Memory B cell (primary cell): Measurements from ENCODE around the gene ATP2B3.

Experiments used
- ATAC-seq: fragments of 150-1000 bp; cut with Tn5 transposase; 2 replicates; pipeline ENCODE4 v1.10.0; 2021; ENCODE audit warnings: low read depth, mild to moderate bottlenecking, moderate library complexity
- DNase-seq, 2 donors: peaks; one replicate each; pipeline ENCODE4 v3.0.0; 2022; ENCODE audit warnings: low spot score in 2 of 2
- H3K27ac Mint-ChIP-seq: one replicate; pipeline ENCODE4 v1.8.0; 2022; ENCODE audit warnings: mild to moderate bottlenecking, moderate library complexity, mixed read lengths
- H3K27me3 Mint-ChIP-seq: one replicate; pipeline ENCODE4 v1.8.0; 2022; ENCODE audit warnings: mixed read lengths
- H3K36me3 Mint-ChIP-seq: one replicate; pipeline ENCODE4 v1.8.0; 2022; ENCODE audit warnings: mild to moderate bottlenecking, mixed read lengths
- H3K4me1 Mint-ChIP-seq: one replicate; pipeline ENCODE4 v1.8.0; 2022; ENCODE audit warnings: mixed read lengths
- H3K4me3 Mint-ChIP-seq: one replicate; pipeline ENCODE4 v1.8.0; 2022; ENCODE audit warnings: mild to moderate bottlenecking, moderate library complexity, mixed read lengths
- H3K9me3 Mint-ChIP-seq: one replicate; pipeline ENCODE4 v1.8.0; 2022; ENCODE audit warnings: mixed read lengths

ATP2B3 gene

GRCh38 chrX:153478746-153479145 is 38.7 kb upstream of the ATP2B3 start:
- no peaks in the 10 kb centered on the region for H3K9me3 Mint-ChIP-seq
- H3K4me1 Mint-ChIP-seq: no peaks in the 10 kb centered on the region
- H3K4me3 Mint-ChIP-seq: no peak overlapping the region
- H3K27ac Mint-ChIP-seq: no peak overlapping the region
- ATAC-seq: no peak
- H3K36me3 Mint-ChIP-seq: no peaks in the 10 kb centered on the region
- peaks cover 8% of the 10 kb centered on the region for H3K27me3 Mint-ChIP-seq
- DNase-seq: no peak

DNA sequence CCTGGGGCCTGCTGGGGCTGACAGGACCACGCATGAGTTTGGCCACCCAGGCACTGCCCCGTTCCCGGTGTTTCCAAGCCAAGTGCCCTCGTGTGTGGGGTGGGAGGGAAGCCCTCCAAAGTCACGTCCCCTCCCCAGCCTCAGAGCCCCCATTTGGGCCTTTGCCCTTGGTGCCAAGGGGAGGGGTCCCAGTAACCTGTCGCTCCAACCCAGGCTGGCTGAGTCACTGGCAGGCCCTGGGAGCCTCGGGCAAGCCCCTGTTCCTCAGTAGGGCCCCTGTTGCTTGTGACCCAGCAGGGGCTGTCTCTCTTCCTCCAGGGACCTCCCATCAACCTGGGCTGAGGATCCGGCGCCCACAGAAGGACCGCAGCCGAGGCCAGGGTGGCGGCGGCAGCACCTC is 36.4 kb upstream of the ATP2B3 start:
- H3K4me3 Mint-ChIP-seq: no peak overlapping the region
- ATAC-seq: no peak

GRCh38 chrX:153482376-153483015 is 34.9 kb upstream of the ATP2B3 start:
- peaks cover 2% of the 10 kb centered on the region for H3K27me3 Mint-ChIP-seq
- H3K9me3 Mint-ChIP-seq: no peaks in the 10 kb centered on the region
- DNase-seq: no peak
- H3K4me1 Mint-ChIP-seq: no peaks in the 10 kb centered on the region
- H3K4me3 Mint-ChIP-seq: no peak overlapping the region
- no peaks in the 10 kb centered on the region for H3K36me3 Mint-ChIP-seq
- no peak overlapping the region for H3K27ac Mint-ChIP-seq
- ATAC-seq: no peak

More for the DNA sequence above, 36.4 kb upstream of the ATP2B3 start:
- no peak overlapping the region for H3K27ac Mint-ChIP-seq
- H3K36me3 Mint-ChIP-seq: no peaks in the 10 kb centered on the region
- no peaks in the 10 kb centered on the region for H3K9me3 Mint-ChIP-seq
- no peak for DNase-seq
- H3K4me1 Mint-ChIP-seq: no peaks in the 10 kb centered on the region
- H3K27me3 Mint-ChIP-seq: peaks cover 5% of the 10 kb centered on the region

GRCh38 chrX:153485396-153486080 is 31.9 kb upstream of the ATP2B3 start:
- no peaks in the 10 kb centered on the region for H3K9me3 Mint-ChIP-seq
- no peaks in the 10 kb centered on the region for H3K27me3 Mint-ChIP-seq
- H3K27ac Mint-ChIP-seq: no peak overlapping the region
- DNase-seq (no peak), ATAC-seq (no peak)
- H3K4me3 Mint-ChIP-seq: no peak overlapping the region
- H3K36me3 Mint-ChIP-seq: no peaks in the 10 kb centered on the region
- no peaks in the 10 kb centered on the region for H3K4me1 Mint-ChIP-seq

- ATAC-seq (no peak), DNase-seq (no peak)
- Mint-ChIP-seq H3K27me3 (no peaks in the 10 kb centered on the region), H3K4me1 (no peaks in the 10 kb centered on the region), H3K4me3 (no peak overlapping the region), H3K9me3 (no peaks in the 10 kb centered on the region), H3K36me3 (no peaks in the 10 kb centered on the region), H3K27ac (no peak overlapping the region)
Measured at GRCh38 chrX:153486171-153486570, 31.3 kb upstream of the ATP2B3 start.

DNA sequence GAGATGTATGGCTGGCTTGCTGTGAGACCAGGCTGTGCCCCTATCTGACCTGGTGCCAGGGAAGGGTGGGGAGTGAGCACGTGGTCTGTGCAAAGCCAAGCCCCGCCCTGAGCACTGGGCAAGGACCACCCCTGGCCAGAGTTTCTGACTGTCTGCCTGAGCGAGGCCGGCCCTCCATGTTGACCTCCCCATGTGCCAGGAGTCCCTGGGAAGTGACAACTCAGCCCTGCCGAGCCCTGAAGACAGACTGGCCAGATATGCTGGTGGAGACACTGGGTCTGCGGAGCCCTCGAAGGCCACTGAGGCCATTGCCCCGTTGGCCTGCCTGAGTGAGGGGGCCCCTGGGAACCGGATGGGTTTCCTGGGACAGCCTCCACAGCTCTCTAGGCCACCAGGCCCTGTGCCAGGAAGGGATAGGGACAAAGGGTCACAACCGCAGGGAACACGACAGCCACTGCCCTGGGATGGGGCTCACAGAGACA is 29.8 kb upstream of the ATP2B3 start:
- H3K36me3 Mint-ChIP-seq: no peaks in the 10 kb centered on the region
- no peaks in the 10 kb centered on the region for H3K27me3 Mint-ChIP-seq
- no peak for DNase-seq
- H3K4me3 Mint-ChIP-seq: no peak overlapping the region
- ATAC-seq: no peak
- no peak overlapping the region for H3K27ac Mint-ChIP-seq
- H3K9me3 Mint-ChIP-seq: no peaks in the 10 kb centered on the region
- no peaks in the 10 kb centered on the region for H3K4me1 Mint-ChIP-seq

DNA sequence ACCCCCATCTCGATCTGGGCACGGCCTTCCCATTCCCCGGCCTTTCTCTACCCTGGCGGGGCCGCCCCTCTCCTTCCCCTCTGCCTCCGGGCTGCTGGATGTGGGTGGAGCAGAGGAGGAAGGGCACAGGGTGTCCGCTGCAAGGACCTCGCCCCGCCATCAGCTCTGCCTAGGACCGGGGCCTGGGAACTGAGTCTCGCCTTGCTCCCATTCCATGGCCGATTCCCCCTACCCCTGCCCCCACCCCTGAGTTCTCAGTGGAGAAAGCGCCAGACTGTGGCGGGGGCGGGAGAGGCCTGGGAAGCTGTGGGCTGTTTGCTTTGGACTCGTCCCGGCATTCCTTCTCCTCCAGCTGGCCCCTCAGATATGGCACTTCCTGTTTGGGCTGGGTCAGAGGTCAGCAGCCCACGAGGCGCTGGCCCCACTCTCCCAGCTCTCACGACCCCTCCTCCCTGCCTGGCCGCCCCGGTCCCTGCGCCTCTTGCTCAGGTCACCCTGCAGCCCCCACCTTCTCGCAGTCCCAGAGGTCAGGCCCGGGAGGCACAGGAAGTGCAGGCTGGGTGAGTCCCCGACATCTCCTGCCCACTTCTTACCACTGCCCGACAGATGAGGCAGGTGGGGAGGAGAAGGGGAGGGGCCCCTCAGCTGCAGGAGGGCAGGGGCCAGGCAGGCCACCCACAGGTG is 29.1 kb upstream of the ATP2B3 start:
- H3K4me3 Mint-ChIP-seq: no peak overlapping the region
- H3K36me3 Mint-ChIP-seq: no peaks in the 10 kb centered on the region
- H3K9me3 Mint-ChIP-seq: no peaks in the 10 kb centered on the region
- H3K4me1 Mint-ChIP-seq: no peaks in the 10 kb centered on the region
- no peaks in the 10 kb centered on the region for H3K27me3 Mint-ChIP-seq
- ATAC-seq (no peak), DNase-seq (no peak)
- H3K27ac Mint-ChIP-seq: no peak overlapping the region

- Mint-ChIP-seq H3K36me3 (no peaks in the 10 kb centered on the region), H3K27ac (no peak overlapping the region), H3K4me3 (no peak overlapping the region), H3K27me3 (peaks cover 3% of the 10 kb centered on the region), H3K4me1 (peaks cover 4% of the 10 kb centered on the region), H3K9me3 (no peaks in the 10 kb centered on the region)
- no peak for ATAC-seq
- DNase-seq: no peak
Measured at GRCh38 chrX:153490217-153490930, 27.1 kb upstream of the ATP2B3 start.

GRCh38 chrX:153491351-153491914 is 26.0 kb upstream of the ATP2B3 start:
- Mint-ChIP-seq H3K27ac (no peak overlapping the region), H3K36me3 (no peaks in the 10 kb centered on the region), H3K4me1 (peaks cover 4% of the 10 kb centered on the region), H3K27me3 (peaks cover 4% of the 10 kb centered on the region), H3K4me3 (no peak overlapping the region), H3K9me3 (no peaks in the 10 kb centered on the region)
- ATAC-seq: no peak
- DNase-seq: no peak

- peaks cover 4% of the 10 kb centered on the region for H3K4me1 Mint-ChIP-seq
- no peak for DNase-seq
- no peaks in the 10 kb centered on the region for H3K9me3 Mint-ChIP-seq
- H3K27me3 Mint-ChIP-seq: peaks cover 4% of the 10 kb centered on the region
- H3K36me3 Mint-ChIP-seq: no peaks in the 10 kb centered on the region
- ATAC-seq: no peak
- no peak overlapping the region for H3K27ac Mint-ChIP-seq
- H3K4me3 Mint-ChIP-seq: no peak overlapping the region
Measured at GRCh38 chrX:153491918-153492317, 25.5 kb upstream of the ATP2B3 start.

GRCh38 chrX:153492543-153492942 is 24.9 kb upstream of the ATP2B3 start:
- Mint-ChIP-seq H3K36me3 (no peaks in the 10 kb centered on the region), H3K9me3 (no peaks in the 10 kb centered on the region), H3K4me1 (peaks cover 4% of the 10 kb centered on the region), H3K27ac (no peak overlapping the region), H3K4me3 (no peak overlapping the region), H3K27me3 (peaks cover 4% of the 10 kb centered on the region)
- DNase-seq: no peak
- no peak for ATAC-seq

DNA sequence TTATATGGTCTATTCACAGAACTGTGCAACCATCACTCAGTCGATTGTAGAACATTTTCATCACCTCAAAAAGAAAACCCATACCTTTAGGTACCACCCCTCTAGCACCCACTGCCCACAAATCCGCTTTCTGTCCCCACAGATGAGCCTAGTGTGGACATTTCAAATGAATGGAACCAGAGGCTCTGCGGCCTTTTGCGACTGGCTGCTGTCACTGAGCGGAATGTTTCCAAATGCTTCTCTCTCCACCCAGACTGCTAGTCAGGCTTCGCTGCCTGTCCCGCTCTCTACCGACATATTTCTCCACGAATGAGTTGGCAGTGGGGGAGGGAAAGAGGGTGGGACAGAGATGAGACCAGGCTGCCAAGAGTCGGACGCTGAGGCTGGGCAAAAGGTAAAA is 24.4 kb upstream of the ATP2B3 start:
- peaks cover 7% of the 10 kb centered on the region for H3K27me3 Mint-ChIP-seq
- no peaks in the 10 kb centered on the region for H3K36me3 Mint-ChIP-seq
- no peak for ATAC-seq
- H3K9me3 Mint-ChIP-seq: no peaks in the 10 kb centered on the region
- peaks cover 4% of the 10 kb centered on the region for H3K4me1 Mint-ChIP-seq
- no peak overlapping the region for H3K4me3 Mint-ChIP-seq
- no peak overlapping the region for H3K27ac Mint-ChIP-seq
- DNase-seq: no peak

GRCh38 chrX:153494061-153494460 is 23.4 kb upstream of the ATP2B3 start:
- no peak for DNase-seq
- no peak overlapping the region for H3K4me3 Mint-ChIP-seq
- no peaks in the 10 kb centered on the region for H3K9me3 Mint-ChIP-seq
- H3K36me3 Mint-ChIP-seq: no peaks in the 10 kb centered on the region
- no peak overlapping the region for H3K27ac Mint-ChIP-seq
- peaks cover 7% of the 10 kb centered on the region for H3K27me3 Mint-ChIP-seq
- peaks cover 4% of the 10 kb centered on the region for H3K4me1 Mint-ChIP-seq
- ATAC-seq: no peak
